Vagina (tissue), 2 donors: Measurements from ENCODE around the gene TMEM95. TPM values are rescaled to one million over a fixed set of nuclear protein-coding genes. Genes with fewer than 3 reads are reported as not detected.

Experiments used
- DNase-seq, 2 donors: peaks; one replicate each; pipeline ENCODE4 v3.0.0-alpha.2; 2017; ENCODE audit errors: extremely low spot score in 2 of 2
- H3K27ac ChIP-seq: fragments of 200-600 bp; sonication (generic); one replicate; pipeline ENCODE4 v1.5.1; 2019
- H3K27me3 ChIP-seq: fragments of 200-600 bp; sonication (generic); one replicate; pipeline ENCODE4 v1.5.1; 2019
- H3K36me3 ChIP-seq, 2 donors: fragments of 200-600 bp; sonication (generic); one replicate each; pipeline ENCODE4 v1.5.1; 2017 to 2019
- H3K4me1 ChIP-seq: fragments of 200-600 bp; sonication (generic); one replicate; pipeline ENCODE4 v1.5.1; 2019
- H3K4me3 ChIP-seq, 2 donors: fragments of 200-600 bp; sonication (generic); 1 replicate in 1 of 2; 2 replicates in 1 of 2; pipeline ENCODE4 v1.5.1; 2016 to 2019
- H3K9me3 ChIP-seq: fragments of 200-600 bp; sonication (generic); one replicate; pipeline ENCODE4 v1.5.1; 2019
- CTCF ChIP-seq, 3 experiments: fragments of 450-650 bp in 2 of 3; fragments of 200-600 bp in 1 of 3; sonication (generic) in 1 of 3; IDR thresholded peaks; one replicate each; pipeline ENCODE4 v1.5.1; 2017 to 2019; ENCODE audit warnings: antibody characterized with exemption in 3 of 3, mild to moderate bottlenecking in 2 of 3, moderate library complexity in 2 of 3
- POLR2A ChIP-seq, 2 donors: fragments of 450-650 bp; IDR thresholded peaks; one replicate each; pipeline ENCODE4 v1.6.1; 2017; ENCODE audit warnings: antibody characterized with exemption in 2 of 2, mild to moderate bottlenecking in 2 of 2, moderate library complexity in 2 of 2
- POLR2AphosphoS5 ChIP-seq, 2 donors: sonication (generic); formaldehyde crosslinking; IDR thresholded peaks; one replicate each; pipeline ENCODE4 v1.9.0; 2017; ENCODE audit warnings: antibody characterized with exemption in 2 of 2, mild to moderate bottlenecking in 2 of 2, low read depth in 1 of 2; ENCODE audit not compliant: insufficient read depth in 1 of 2
- intact Hi-C: fragments of 100-400 bp; cut with DNase I; formaldehyde crosslinking; loops from one replicate; pipeline ENCODE4 v1.15.1; 2023
- total RNA-seq: library from RNA; depleted of rRNA; stranded (reverse); fragments of >200 nt; gene quantifications from one replicate; pipeline ENCODE4 v1.2.3, GENCODE V29; 2016

The TMEM95 gene
- total RNA-seq, 1 donor from 2014 or later = not detected

- no peak overlapping the region for H3K4me3 ChIP-seq
Measured at GRCh38 chr17:7328009-7328408, 26.9 kb upstream of the TMEM95 start.

DNA sequence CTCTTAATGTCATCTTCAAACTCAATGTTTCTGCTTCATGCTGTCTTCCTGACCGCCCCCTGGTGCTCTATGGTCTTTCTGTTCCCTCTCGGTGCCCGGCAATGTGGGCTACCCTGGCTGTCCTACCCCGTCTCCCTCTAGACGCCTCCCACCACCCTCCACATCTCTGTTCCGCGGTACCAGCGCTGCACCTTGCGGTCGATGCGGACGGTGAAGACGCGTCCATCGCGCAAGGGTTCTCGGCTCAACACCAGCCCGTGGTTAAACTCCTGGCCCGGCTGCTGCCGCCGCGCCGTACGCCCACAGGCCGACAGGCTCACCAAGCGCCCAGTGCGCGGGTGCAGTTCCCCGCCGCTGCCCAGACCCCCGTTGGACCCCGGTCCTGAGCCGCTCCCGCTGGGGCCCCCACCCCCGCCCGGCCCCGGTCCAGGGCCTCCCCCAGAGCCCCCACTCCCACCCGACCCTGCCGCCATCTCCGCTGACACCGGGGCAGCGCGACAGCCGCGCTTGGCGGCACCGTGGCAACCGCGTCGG is 26.0 kb upstream of the TMEM95 start, which contains the start of gene NEURL4:
Gene NEURL4 (minus strand): TSS at position 496 of the 534 bp plus-strand sequence. CDS start 23 bp downstream, at position 473.
- Histone ChIP-seq H3K9me3 (no peaks in the 10 kb centered on the region), H3K4me1 (peaks cover 22% of the 10 kb centered on the region), H3K27me3 (no peaks in the 10 kb centered on the region), H3K36me3 (peaks cover 0 to 15% of the 10 kb centered on the region in 2 donors), H3K27ac (peak within 1 kb of the TSS; percentile 82), H3K4me3 (peak within 1 kb of the TSS; percentile 70 to 99)
- intact Hi-C loops = no loop called here
- DNase-seq = no peak
- TF ChIP-seq CTCF (IDR thresholded peaks at IDR 0.05) (no peak), POLR2AphosphoS5 (IDR thresholded peaks at IDR 0.05; ENCODE audit: insufficient read depth in 1 of 2, low read depth in 1 of 2) (no peak), POLR2A (IDR thresholded peaks at IDR 0.05) (no peak)

More at GRCh38 chr17:7328009-7328408, 26.9 kb upstream of the TMEM95 start:
- Histone ChIP-seq H3K4me1 (peaks cover 22% of the 10 kb centered on the region), H3K27ac (no peak overlapping the region), H3K36me3 (peaks cover 0 to 24% of the 10 kb centered on the region in 2 donors), H3K9me3 (no peaks in the 10 kb centered on the region), H3K27me3 (no peaks in the 10 kb centered on the region)
- no peak for TF ChIP-seq CTCF (IDR thresholded peaks at IDR 0.05)
- TF ChIP-seq POLR2AphosphoS5 (IDR thresholded peaks at IDR 0.05; ENCODE audit: insufficient read depth in 1 of 2, low read depth in 1 of 2) = no peak
- no peak for TF ChIP-seq POLR2A (IDR thresholded peaks at IDR 0.05)
- intact Hi-C loops = no loop called here
- no peak for DNase-seq

DNA sequence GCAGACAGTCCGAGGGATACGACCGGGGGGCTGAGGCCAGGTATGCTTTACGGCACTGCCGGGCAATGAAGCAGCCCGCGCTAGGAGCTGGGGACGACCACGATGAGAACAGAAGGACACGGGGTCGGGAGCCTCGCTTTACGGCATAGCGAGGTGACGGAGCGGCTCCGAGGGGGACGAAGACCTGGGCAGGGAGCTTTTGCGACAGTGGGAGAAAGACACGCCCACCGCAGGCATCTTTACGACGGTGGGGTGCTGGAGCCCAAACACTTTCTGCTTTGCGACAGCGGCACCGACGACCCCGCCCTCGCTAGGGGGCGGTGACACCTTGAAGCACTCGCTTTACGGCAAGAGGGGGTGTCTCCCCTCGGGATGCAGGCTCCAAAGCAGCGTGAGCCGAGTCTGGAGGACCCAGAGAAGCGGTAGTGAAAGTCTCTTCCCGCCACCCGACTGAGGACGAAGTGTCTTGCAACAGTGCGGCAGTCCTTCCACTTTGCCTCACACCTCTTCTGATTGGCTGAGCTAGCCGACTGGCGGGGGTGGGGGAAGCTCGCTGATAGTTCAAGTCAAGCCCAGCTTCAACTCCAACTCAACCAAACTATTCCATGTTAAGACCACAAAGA is 25.5 kb upstream of the TMEM95 start:
- Histone ChIP-seq H3K9me3 (no peaks in the 10 kb centered on the region), H3K4me1 (peaks cover 22% of the 10 kb centered on the region), H3K4me3 (peak overlapping the region; percentile 70 to 99), H3K27ac (peak overlapping the region; percentile 82), H3K36me3 (peaks cover 0 to 12% of the 10 kb centered on the region in 2 donors), H3K27me3 (no peaks in the 10 kb centered on the region)
- intact Hi-C loops = no loop called here
- TF ChIP-seq CTCF (IDR thresholded peaks at IDR 0.05) (no peak), POLR2AphosphoS5 (IDR thresholded peaks at IDR 0.05; ENCODE audit: insufficient read depth in 1 of 2, low read depth in 1 of 2) (peak; percentile 95 to 98), POLR2A (IDR thresholded peaks at IDR 0.05) (peak in 1 of 2 donors; percentile 83)
- DNase-seq = peak in 1 of 2 donors; percentile 99

GRCh38 chr17:7329997-7330637 is 24.8 kb upstream of the TMEM95 start:
- Histone ChIP-seq H3K27ac (peak overlapping the region; percentile 82), H3K9me3 (no peaks in the 10 kb centered on the region), H3K4me3 (peak overlapping the region; percentile 70 to 99), H3K27me3 (no peaks in the 10 kb centered on the region), H3K4me1 (peaks cover 22% of the 10 kb centered on the region), H3K36me3 (peaks cover 0 to 6% of the 10 kb centered on the region in 2 donors)
- TF ChIP-seq POLR2AphosphoS5 (IDR thresholded peaks at IDR 0.05; ENCODE audit: insufficient read depth in 1 of 2, low read depth in 1 of 2) (no peak), CTCF (IDR thresholded peaks at IDR 0.05) (no peak), POLR2A (IDR thresholded peaks at IDR 0.05) (no peak)
- intact Hi-C loops = no loop called here
- no peak for DNase-seq
